ENCODE measurements around the gene OTUB1.
A peak's percentile ranks its signal among the peaks of the same experiment; 100 is the strongest.

Gene OTUB1

DNA sequence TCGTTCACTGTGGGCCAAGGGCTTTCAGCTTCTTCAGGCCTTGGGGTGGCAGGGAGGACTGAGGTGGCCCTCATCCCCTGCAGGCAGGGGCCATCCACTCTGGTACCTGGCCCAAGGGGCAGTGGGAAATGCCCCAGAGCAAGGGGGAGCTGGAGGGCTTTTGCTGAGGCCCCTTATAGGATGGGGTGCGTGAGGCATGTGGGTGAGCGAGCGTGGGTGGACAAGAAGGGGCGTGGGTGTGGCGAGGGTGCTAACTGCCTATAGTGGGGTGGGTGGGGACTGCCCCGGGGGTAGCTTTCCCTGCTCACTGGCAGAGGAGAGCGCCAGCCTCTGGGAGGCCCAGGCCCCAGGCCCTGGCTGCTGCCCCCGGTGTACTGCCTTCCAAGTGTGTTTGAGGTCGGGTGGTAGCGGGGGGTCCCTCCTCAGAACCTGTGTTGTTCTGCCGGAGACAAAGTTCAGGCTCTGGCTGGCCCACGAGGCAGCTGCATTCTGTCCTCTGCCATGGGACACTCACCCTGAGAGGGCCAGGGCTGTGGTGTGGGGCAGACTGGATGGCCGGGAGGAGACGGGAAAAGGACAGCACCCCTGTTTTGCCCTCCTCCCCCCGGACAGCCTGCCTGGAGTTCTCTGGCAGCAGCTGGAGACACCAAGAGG is 52.9 kb downstream of the OTUB1 start:
- H3K27me3 ChIP-seq (ENCODE audit: low read depth, low read length) = no peaks in the 10 kb centered on the region
- no peaks in the 10 kb centered on the region for H3K36me3 ChIP-seq (replicated peaks; ENCODE audit: low read depth, low read length)
- no peaks in the 10 kb centered on the region for H4K20me1 ChIP-seq (ENCODE audit: insufficient read depth, low read length)
- TF ChIP-seq EZH2phosphoT487 (IDR thresholded peaks at IDR 0.05; ENCODE audit: low read depth) = no peak
- H3K79me2 ChIP-seq (ENCODE audit: low read length) = no peaks in the 10 kb centered on the region
- no peaks in the 10 kb centered on the region for H3K9me3 ChIP-seq (ENCODE audit: insufficient read depth, low read length)
- no peak overlapping the region for H2AFZ ChIP-seq (ENCODE audit: low read depth, low read length)
- H3K4me2 ChIP-seq (ENCODE audit: low read length) = no peak overlapping the region
- H3K9ac ChIP-seq (ENCODE audit: low read length) = no peak overlapping the region
- no peaks in the 10 kb centered on the region for H3K4me1 ChIP-seq (ENCODE audit: low read length)
- no peak overlapping the region for H3K4me3 ChIP-seq (ENCODE audit: low read length)
- H3K27ac ChIP-seq (ENCODE audit: low read length) = no peak overlapping the region

GRCh38 chr11:64040684-64041322 is 54.6 kb downstream of the OTUB1 start:
- Histone ChIP-seq H3K79me2 (ENCODE audit: low read length) (no peaks in the 10 kb centered on the region), H3K36me3 (replicated peaks; ENCODE audit: low read depth, low read length) (no peaks in the 10 kb centered on the region), H3K27ac (ENCODE audit: low read length) (no peak overlapping the region), H3K4me3 (ENCODE audit: low read length) (no peak overlapping the region), H2AFZ (ENCODE audit: low read depth, low read length) (no peak overlapping the region), H3K4me2 (ENCODE audit: low read length) (no peak overlapping the region), H3K4me1 (ENCODE audit: low read length) (no peaks in the 10 kb centered on the region), H3K27me3 (ENCODE audit: low read depth, low read length) (no peaks in the 10 kb centered on the region), H3K9me3 (ENCODE audit: insufficient read depth, low read length) (no peaks in the 10 kb centered on the region), H3K9ac (ENCODE audit: low read length) (no peak overlapping the region), H4K20me1 (ENCODE audit: insufficient read depth, low read length) (no peaks in the 10 kb centered on the region)
- TF ChIP-seq EZH2phosphoT487 (IDR thresholded peaks at IDR 0.05; ENCODE audit: low read depth) = no peak
- TF ChIP-seq, protein P1, sequence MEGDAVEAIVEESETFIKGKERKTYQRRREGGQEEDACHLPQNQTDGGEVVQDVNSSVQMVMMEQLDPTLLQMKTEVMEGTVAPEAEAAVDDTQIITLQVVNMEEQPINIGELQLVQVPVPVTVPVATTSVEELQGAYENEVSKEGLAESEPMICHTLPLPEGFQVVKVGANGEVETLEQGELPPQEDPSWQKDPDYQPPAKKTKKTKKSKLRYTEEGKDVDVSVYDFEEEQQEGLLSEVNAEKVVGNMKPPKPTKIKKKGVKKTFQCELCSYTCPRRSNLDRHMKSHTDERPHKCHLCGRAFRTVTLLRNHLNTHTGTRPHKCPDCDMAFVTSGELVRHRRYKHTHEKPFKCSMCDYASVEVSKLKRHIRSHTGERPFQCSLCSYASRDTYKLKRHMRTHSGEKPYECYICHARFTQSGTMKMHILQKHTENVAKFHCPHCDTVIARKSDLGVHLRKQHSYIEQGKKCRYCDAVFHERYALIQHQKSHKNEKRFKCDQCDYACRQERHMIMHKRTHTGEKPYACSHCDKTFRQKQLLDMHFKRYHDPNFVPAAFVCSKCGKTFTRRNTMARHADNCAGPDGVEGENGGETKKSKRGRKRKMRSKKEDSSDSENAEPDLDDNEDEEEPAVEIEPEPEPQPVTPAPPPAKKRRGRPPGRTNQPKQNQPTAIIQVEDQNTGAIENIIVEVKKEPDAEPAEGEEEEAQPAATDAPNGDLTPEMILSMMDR (IDR thresholded peaks at IDR 0.05; ENCODE audit: low read depth, low read length) = peak; percentile 44

- no peak overlapping the region for H2AFZ ChIP-seq (ENCODE audit: low read depth, low read length)
- H3K4me1 ChIP-seq (ENCODE audit: low read length) = no peaks in the 10 kb centered on the region
- no peak overlapping the region for H3K4me2 ChIP-seq (ENCODE audit: low read length)
- no peaks in the 10 kb centered on the region for H4K20me1 ChIP-seq (ENCODE audit: insufficient read depth, low read length)
- no peak overlapping the region for H3K27ac ChIP-seq (ENCODE audit: low read length)
- H3K79me2 ChIP-seq (ENCODE audit: low read length) = no peaks in the 10 kb centered on the region
- TF ChIP-seq, protein P1 (IDR thresholded peaks at IDR 0.05; ENCODE audit: low read depth, low read length) = no peak
- TF ChIP-seq EZH2phosphoT487 (IDR thresholded peaks at IDR 0.05; ENCODE audit: low read depth) = no peak
- H3K4me3 ChIP-seq (ENCODE audit: low read length) = no peak overlapping the region
- H3K9me3 ChIP-seq (ENCODE audit: insufficient read depth, low read length) = no peaks in the 10 kb centered on the region
- no peaks in the 10 kb centered on the region for H3K36me3 ChIP-seq (replicated peaks; ENCODE audit: low read depth, low read length)
- no peak overlapping the region for H3K9ac ChIP-seq (ENCODE audit: low read length)
- no peaks in the 10 kb centered on the region for H3K27me3 ChIP-seq (ENCODE audit: low read depth, low read length)
Measured at GRCh38 chr11:64041846-64042245, 55.6 kb downstream of the OTUB1 start.

- Histone ChIP-seq H3K36me3 (replicated peaks; ENCODE audit: low read depth, low read length) (no peaks in the 10 kb centered on the region), H3K9me3 (ENCODE audit: insufficient read depth, low read length) (no peaks in the 10 kb centered on the region), H3K27me3 (ENCODE audit: low read depth, low read length) (no peaks in the 10 kb centered on the region), H2AFZ (ENCODE audit: low read depth, low read length) (no peak overlapping the region), H3K27ac (ENCODE audit: low read length) (no peak overlapping the region), H4K20me1 (ENCODE audit: insufficient read depth, low read length) (no peaks in the 10 kb centered on the region), H3K4me1 (ENCODE audit: low read length) (no peaks in the 10 kb centered on the region), H3K4me3 (ENCODE audit: low read length) (no peak overlapping the region), H3K4me2 (ENCODE audit: low read length) (no peak overlapping the region), H3K79me2 (ENCODE audit: low read length) (no peaks in the 10 kb centered on the region), H3K9ac (ENCODE audit: low read length) (no peak overlapping the region)
- TF ChIP-seq, protein P1 (IDR thresholded peaks at IDR 0.05; ENCODE audit: low read depth, low read length) = no peak
- no peak for TF ChIP-seq EZH2phosphoT487 (IDR thresholded peaks at IDR 0.05; ENCODE audit: low read depth)
Measured at GRCh38 chr11:64042301-64042700, 56.1 kb downstream of the OTUB1 start.

All from OCI-LY3 (cell line).